GM12891 (cell line): ENCODE data around the gene KHSRP.

Experiments
- PAX5 ChIP-seq: IDR thresholded peaks from 2 replicates; pipeline ENCODE4 v1.6.1; 2011; ENCODE audit warnings: low read length, moderate library complexity, mild to moderate bottlenecking; ENCODE audit not compliant: insufficient read depth, severe bottlenecking
- POLR2A ChIP-seq: IDR thresholded peaks from 2 replicates; pipeline ENCODE4 v1.6.1; 2011; ENCODE audit warnings: low read depth, low read length, control low read depth
- POLR2AphosphoS5 ChIP-seq: IDR thresholded peaks from 2 replicates; pipeline ENCODE4 v1.6.1; 2011; ENCODE audit warnings: low read depth, low read length, control low read depth
- POU2F2 ChIP-seq: IDR thresholded peaks from 2 replicates; pipeline ENCODE4 v1.6.1; 2011; ENCODE audit warnings: low read depth, mild to moderate bottlenecking, control low read depth, low read length, moderate library complexity
- SPI1 ChIP-seq: IDR thresholded peaks from 2 replicates; pipeline ENCODE4 v1.6.1; 2011; ENCODE audit warnings: low read depth, low read length, control low read depth
- TAF1 ChIP-seq: IDR thresholded peaks from 2 replicates; pipeline ENCODE4 v1.6.1; 2011; ENCODE audit warnings: low read depth, low read length, control low read depth

GRCh38 chr19:6387372-6387771 is 37.2 kb downstream of the KHSRP start:
- TF ChIP-seq TAF1: no peak
- no peak for TF ChIP-seq POLR2A
- no peak for TF ChIP-seq POLR2AphosphoS5
- no peak for TF ChIP-seq SPI1
- TF ChIP-seq POU2F2: no peak
- TF ChIP-seq PAX5: no peak
